Urinary bladder (tissue), 4 donors: ENCODE measurements around the gene WNT3. TPM values are rescaled to one million over a fixed set of nuclear protein-coding genes. Genes with fewer than 3 reads are reported as not detected.

Experiments
- DNase-seq: peaks from one replicate; pipeline ENCODE4 v3.0.0-alpha.2; 2015; ENCODE audit errors: extremely low spot score
- H3K27ac ChIP-seq: one replicate; pipeline ENCODE4 v1.5.1; 2013; ENCODE audit warnings: low read depth, mild to moderate bottlenecking, moderate library complexity
- H3K36me3 ChIP-seq: one replicate; pipeline ENCODE4 v1.6.1; 2013; ENCODE audit warnings: mild to moderate bottlenecking, moderate library complexity; ENCODE audit not compliant: insufficient read depth
- H3K4me1 ChIP-seq: one replicate; pipeline ENCODE4 v1.6.1; 2013; ENCODE audit warnings: mild to moderate bottlenecking, moderate library complexity; ENCODE audit not compliant: insufficient read depth
- H3K4me3 ChIP-seq: one replicate; pipeline ENCODE4 v1.5.1; 2013; ENCODE audit warnings: low read depth, low read length
- WGBS: extraction: QIAGEN DNeasy Blood & Tissue Kit; methylation state at CpG from one replicate; pipeline ENCODE4 v1.1.7; 2013; 5-methylcytosine and 5-hydroxymethylcytosine counted together
- polyA plus RNA-seq: library from polyadenylated mRNA; stranded (reverse); fragments of 200-250 nt; gene quantifications from one replicate; pipeline ENCODE4 v1.2.3, GENCODE V29; 2013
- total RNA-seq: library from RNA; depleted of rRNA; stranded (reverse); fragments of >200 nt; gene quantifications from one replicate; pipeline ENCODE4 v1.2.3, GENCODE V29; 2014
- donor health status: healthy with polysubstance abuse.
- donor health status: healthy.

The WNT3 gene
- total and polyA plus RNA-seq, 2 donors: 0.54 to 0.90 TPM

DNA sequence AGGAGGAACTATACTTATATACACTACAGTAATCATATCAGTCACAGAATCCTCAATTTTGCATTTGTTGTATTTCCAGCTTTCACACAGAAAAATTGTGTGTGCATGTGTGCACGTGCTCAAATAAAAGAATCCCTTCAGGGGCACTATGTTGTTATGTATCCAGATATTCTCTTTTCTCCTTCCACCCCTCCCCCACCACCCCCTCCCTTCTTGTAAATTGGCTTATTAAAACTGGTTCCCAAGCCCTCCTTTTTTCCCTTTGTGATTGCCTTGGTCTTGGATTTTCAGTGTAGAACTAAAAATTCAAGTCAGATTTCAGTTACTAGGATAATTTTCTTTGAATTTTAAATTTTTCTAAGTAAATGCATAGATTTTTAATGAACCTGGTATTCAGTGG, 86.3 kb downstream of the WNT3 start:
- H3K4me3 ChIP-seq: no peak overlapping the region
- peaks cover 5% of the 10 kb centered on the region for H3K36me3 ChIP-seq
- no peak for DNase-seq
- H3K4me1 ChIP-seq: no peaks in the 10 kb centered on the region
- H3K27ac ChIP-seq: no peak overlapping the region
- WGBS: 67% methylated on average over 1 of the region's 1 CpG

DNA sequence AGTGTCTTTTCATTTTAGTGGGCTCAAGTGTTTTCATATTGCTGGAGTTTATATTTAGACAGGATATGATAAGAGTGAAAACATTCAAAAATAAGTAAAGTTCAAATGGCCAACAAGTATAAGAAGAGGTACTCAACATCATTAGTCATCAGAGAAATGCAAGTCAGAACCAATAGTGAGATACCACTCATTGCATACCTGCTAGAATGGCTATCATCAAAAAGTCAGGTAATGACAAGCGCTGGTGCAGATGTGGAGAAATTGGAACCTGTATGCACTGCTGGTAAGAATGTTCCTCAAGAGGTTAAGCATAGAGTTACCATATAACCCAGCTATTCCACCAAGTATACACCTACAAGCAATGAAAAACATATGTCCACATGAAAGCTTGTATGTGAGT, 87.8 kb downstream of the WNT3 start:
- H3K27ac ChIP-seq: no peak overlapping the region
- no peak for DNase-seq
- no peaks in the 10 kb centered on the region for H3K4me1 ChIP-seq
- WGBS: 95% methylated on average over 1 of the region's 1 CpG
- H3K4me3 ChIP-seq: no peak overlapping the region
- peaks cover 4% of the 10 kb centered on the region for H3K36me3 ChIP-seq

DNA sequence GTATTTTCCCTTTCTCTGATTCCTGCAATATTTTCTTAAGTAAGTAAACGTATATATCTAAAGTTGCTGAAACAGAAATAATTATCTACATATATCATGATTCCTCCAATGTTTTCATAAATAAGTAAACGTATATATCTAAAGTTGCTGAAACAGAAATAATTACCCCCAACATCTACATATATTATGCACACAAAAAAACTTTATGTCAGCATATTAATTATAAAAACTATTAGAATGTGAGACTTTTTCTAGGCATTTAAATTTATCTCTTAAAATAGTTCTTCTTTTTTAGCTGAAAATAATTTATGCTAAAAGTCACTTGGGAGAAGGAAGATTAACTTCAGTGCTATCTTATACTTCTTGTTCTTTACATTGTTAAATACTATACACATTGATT, 88.5 kb downstream of the WNT3 start:
- Histone ChIP-seq H3K36me3 (peaks cover 4% of the 10 kb centered on the region), H3K4me3 (no peak overlapping the region), H3K27ac (no peak overlapping the region), H3K4me1 (no peaks in the 10 kb centered on the region)
- WGBS: 91% methylated on average over 2 of the region's 2 CpGs
- DNase-seq: no peak

- Histone ChIP-seq H3K4me3 (no peak overlapping the region), H3K27ac (no peak overlapping the region), H3K36me3 (peaks cover 2% of the 10 kb centered on the region), H3K4me1 (no peaks in the 10 kb centered on the region)
- no peak for DNase-seq
- WGBS: 90% methylated on average over 4 of the region's 4 CpGs
Observed at GRCh38 chr17:46727572-46728348, 90.7 kb downstream of the WNT3 start.

DNA sequence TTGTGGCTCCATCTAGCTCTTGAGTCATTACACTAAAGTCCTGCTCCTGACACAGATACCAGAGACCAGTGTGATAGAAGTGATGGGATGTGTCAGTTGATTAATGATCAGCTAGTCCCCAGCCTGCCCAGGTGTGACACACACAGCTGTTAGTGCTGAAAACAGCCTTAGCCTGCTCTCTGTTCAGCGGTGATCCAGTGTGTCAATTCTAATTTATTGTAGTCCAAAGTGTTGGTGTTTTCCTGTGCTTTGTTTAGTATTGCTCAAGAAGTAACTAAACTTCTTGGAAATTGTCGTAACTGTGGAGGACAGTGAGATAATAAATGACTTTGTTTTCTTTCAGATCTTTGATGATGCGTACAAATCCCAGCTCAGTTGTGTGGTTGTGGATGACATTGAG, 92.3 kb downstream of the WNT3 start:
- Histone ChIP-seq H3K4me1 (no peaks in the 10 kb centered on the region), H3K27ac (no peak overlapping the region), H3K4me3 (no peak overlapping the region), H3K36me3 (no peaks in the 10 kb centered on the region)
- WGBS: 85% methylated on average over 3 of the region's 3 CpGs
- DNase-seq: no peak

GRCh38 chr17:46722662-46723285, 95.7 kb downstream of the WNT3 start:
- WGBS: 76% methylated on average over 7 of the region's 7 CpGs

DNA sequence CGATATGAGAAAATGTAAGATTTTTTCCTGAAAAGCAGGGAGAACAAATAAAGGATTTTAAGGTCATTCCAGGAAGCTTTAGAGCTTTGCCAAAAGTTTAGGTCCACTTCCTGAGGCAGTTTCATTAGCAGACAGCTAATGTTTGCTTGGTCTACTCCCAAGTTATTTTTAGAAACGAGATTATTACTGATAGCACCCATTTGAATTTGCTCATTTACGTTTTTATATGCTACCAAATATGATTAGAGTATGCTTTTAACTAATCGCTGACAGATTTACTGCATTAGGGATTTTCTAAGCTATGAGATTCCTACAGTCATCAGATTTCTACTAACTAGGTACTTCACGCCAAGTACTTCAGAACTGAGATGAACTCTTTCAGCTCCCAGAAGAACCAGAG, 98.1 kb downstream of the WNT3 start:
- no peak for DNase-seq
- Histone ChIP-seq H3K4me3 (no peak overlapping the region), H3K4me1 (no peaks in the 10 kb centered on the region), H3K27ac (no peak overlapping the region), H3K36me3 (no peaks in the 10 kb centered on the region)
- 24% methylated on average over 5 of the region's 5 CpGs for WGBS

More at GRCh38 chr17:46722662-46723285, 95.7 kb downstream of the WNT3 start:
- no peak overlapping the region for H3K4me3 ChIP-seq
- H3K4me1 ChIP-seq: no peaks in the 10 kb centered on the region
- no peak overlapping the region for H3K27ac ChIP-seq
- no peak for DNase-seq
- H3K36me3 ChIP-seq: no peaks in the 10 kb centered on the region

GRCh38 chr17:46719891-46720290, 98.6 kb downstream of the WNT3 start:
- H3K36me3 ChIP-seq: no peaks in the 10 kb centered on the region
- 34% methylated on average over 3 of the region's 3 CpGs for WGBS
- no peak for DNase-seq
- H3K27ac ChIP-seq: no peak overlapping the region
- no peaks in the 10 kb centered on the region for H3K4me1 ChIP-seq
- no peak overlapping the region for H3K4me3 ChIP-seq

- Histone ChIP-seq H3K27ac (no peak overlapping the region), H3K36me3 (no peaks in the 10 kb centered on the region), H3K4me3 (no peak overlapping the region), H3K4me1 (no peaks in the 10 kb centered on the region)
- 96% methylated on average over 4 of the region's 4 CpGs for WGBS
- no peak for DNase-seq
Observed at GRCh38 chr17:46717999-46718398, 100.5 kb downstream of the WNT3 start.

Other genes starting within 250 kb of the WNT3 start
- 12.4 TPM for gene ARL17A, start 239.0 kb downstream of the WNT3 start, total RNA-seq
- 6.0 TPM for gene ARL17A, start 239.0 kb downstream of the WNT3 start, polyA plus RNA-seq
- 37.8 TPM for gene NSF, start 228.0 kb downstream of the WNT3 start, total RNA-seq
- gene NSF, start 228.0 kb downstream of the WNT3 start, polyA plus RNA-seq: 23.2 TPM
- not detected for gene WNT9B, start 32.9 kb upstream of the WNT3 start, total RNA-seq
- 0.48 TPM for gene WNT9B, start 32.9 kb upstream of the WNT3 start, polyA plus RNA-seq
- 45.9 TPM for gene GOSR2, start 104.5 kb upstream of the WNT3 start, total RNA-seq
- 34.4 TPM for gene GOSR2, start 104.5 kb upstream of the WNT3 start, polyA plus RNA-seq
- not detected for gene RPRML, start 160.6 kb upstream of the WNT3 start, total RNA-seq
- gene RPRML, start 160.6 kb upstream of the WNT3 start, polyA plus RNA-seq: not detected